Measurements from ENCODE around the gene LRRC34.

The LRRC34 gene

GRCh38 chr3:169764882-169765612 lies 47.7 kb downstream of the LRRC34 start, which contains the start of gene TERC:
TERC (minus strand) TSS chr3:169765060.
- peak; percentile 95 for DNase-seq (ENCODE audit: low spot score)

- peak; percentile 90 for DNase-seq (ENCODE audit: low spot score)
Measured at GRCh38 chr3:169764312-169764881, 48.3 kb downstream of the LRRC34 start.

- peak; percentile 41 for DNase-seq (ENCODE audit: low spot score)
Measured at GRCh38 chr3:169760479-169760878, 52.2 kb downstream of the LRRC34 start.

GRCh38 chr3:169759256-169759655 lies 53.4 kb downstream of the LRRC34 start:
- peak; percentile 91 for DNase-seq (ENCODE audit: low spot score)

- DNase-seq (ENCODE audit: low spot score): no peak
Measured at GRCh38 chr3:169758359-169758994, 54.2 kb downstream of the LRRC34 start.

- no peak for DNase-seq (ENCODE audit: low spot score)
Measured at GRCh38 chr3:169755488-169755887, 57.2 kb downstream of the LRRC34 start.

GRCh38 chr3:169754711-169755110 lies 58.0 kb downstream of the LRRC34 start:
- no peak for DNase-seq (ENCODE audit: low spot score)

- no peak for DNase-seq (ENCODE audit: low spot score)
Measured at GRCh38 chr3:169751875-169752274, 60.8 kb downstream of the LRRC34 start.

GRCh38 chr3:169750665-169751064 lies 62.0 kb downstream of the LRRC34 start:
- DNase-seq (ENCODE audit: low spot score): no peak

- no peak for DNase-seq (ENCODE audit: low spot score)
Measured at GRCh38 chr3:169748670-169749069, 64.0 kb downstream of the LRRC34 start.

GRCh38 chr3:169746924-169747323 lies 65.8 kb downstream of the LRRC34 start:
- no peak for DNase-seq (ENCODE audit: low spot score)

- DNase-seq (ENCODE audit: low spot score): peak; percentile 50
Measured at GRCh38 chr3:169744366-169745054, 68.2 kb downstream of the LRRC34 start.

All from RKO (cell line).